ENCODE measurements around the gene CAPN2. TPM values are rescaled to one million over a fixed set of nuclear protein-coding genes. Genes with fewer than 3 reads are reported as not detected.

CAPN2 gene
- total RNA-seq, 4 donors from 2014 or later, result 143 to 276 (median 202) TPM

- no peak overlapping the region for H3K4me3 ChIP-seq
- no peaks in the 10 kb centered on the region for H3K27me3 ChIP-seq
- no peaks in the 10 kb centered on the region for H3K9me3 ChIP-seq
- DNase-seq, result no peak
- TF ChIP-seq POLR2A (IDR thresholded peaks at IDR 0.05), result no peak
- TF ChIP-seq, protein P1, sequence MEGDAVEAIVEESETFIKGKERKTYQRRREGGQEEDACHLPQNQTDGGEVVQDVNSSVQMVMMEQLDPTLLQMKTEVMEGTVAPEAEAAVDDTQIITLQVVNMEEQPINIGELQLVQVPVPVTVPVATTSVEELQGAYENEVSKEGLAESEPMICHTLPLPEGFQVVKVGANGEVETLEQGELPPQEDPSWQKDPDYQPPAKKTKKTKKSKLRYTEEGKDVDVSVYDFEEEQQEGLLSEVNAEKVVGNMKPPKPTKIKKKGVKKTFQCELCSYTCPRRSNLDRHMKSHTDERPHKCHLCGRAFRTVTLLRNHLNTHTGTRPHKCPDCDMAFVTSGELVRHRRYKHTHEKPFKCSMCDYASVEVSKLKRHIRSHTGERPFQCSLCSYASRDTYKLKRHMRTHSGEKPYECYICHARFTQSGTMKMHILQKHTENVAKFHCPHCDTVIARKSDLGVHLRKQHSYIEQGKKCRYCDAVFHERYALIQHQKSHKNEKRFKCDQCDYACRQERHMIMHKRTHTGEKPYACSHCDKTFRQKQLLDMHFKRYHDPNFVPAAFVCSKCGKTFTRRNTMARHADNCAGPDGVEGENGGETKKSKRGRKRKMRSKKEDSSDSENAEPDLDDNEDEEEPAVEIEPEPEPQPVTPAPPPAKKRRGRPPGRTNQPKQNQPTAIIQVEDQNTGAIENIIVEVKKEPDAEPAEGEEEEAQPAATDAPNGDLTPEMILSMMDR (IDR thresholded peaks at IDR 0.05), result no peak
- H3K36me3 ChIP-seq, result peaks cover 0 to 87% (median 0%) of the 10 kb centered on the region in 3 donors
- H3K4me1 ChIP-seq, result peaks cover 0 to 5% (median 0%) of the 10 kb centered on the region in 4 donors
- no peak overlapping the region for H3K27ac ChIP-seq
Measured at GRCh38 chr1:223776826-223777454, 64.6 kb downstream of the CAPN2 start.

- peaks cover 0 to 69% (median 0%) of the 10 kb centered on the region in 3 donors for H3K36me3 ChIP-seq
- H3K4me1 ChIP-seq, result no peaks in the 10 kb centered on the region
- H3K9me3 ChIP-seq, result no peaks in the 10 kb centered on the region
- H3K27me3 ChIP-seq, result no peaks in the 10 kb centered on the region
- DNase-seq, result no peak
- H3K27ac ChIP-seq, result no peak overlapping the region
- no peak overlapping the region for H3K4me3 ChIP-seq
- TF ChIP-seq, protein P1 (IDR thresholded peaks at IDR 0.05), result no peak
- TF ChIP-seq POLR2A (IDR thresholded peaks at IDR 0.05), result no peak
Measured at GRCh38 chr1:223780318-223780717, 68.0 kb downstream of the CAPN2 start.

- H3K36me3 ChIP-seq, result peaks cover 0 to 67% (median 0%) of the 10 kb centered on the region in 3 donors
- no peak overlapping the region for H3K27ac ChIP-seq
- no peak for TF ChIP-seq POLR2A (IDR thresholded peaks at IDR 0.05)
- TF ChIP-seq, protein P1 (IDR thresholded peaks at IDR 0.05), result no peak
- no peak for DNase-seq
- no peaks in the 10 kb centered on the region for H3K9me3 ChIP-seq
- no peak overlapping the region for H3K4me3 ChIP-seq
- H3K4me1 ChIP-seq, result no peaks in the 10 kb centered on the region
- no peaks in the 10 kb centered on the region for H3K27me3 ChIP-seq
Measured at GRCh38 chr1:223780949-223781348, 68.6 kb downstream of the CAPN2 start.

- H3K27me3 ChIP-seq, result no peaks in the 10 kb centered on the region
- TF ChIP-seq, protein P1 (IDR thresholded peaks at IDR 0.05), result no peak
- TF ChIP-seq POLR2A (IDR thresholded peaks at IDR 0.05), result no peak
- no peaks in the 10 kb centered on the region for H3K9me3 ChIP-seq
- peaks cover 0 to 58% (median 0%) of the 10 kb centered on the region in 3 donors for H3K36me3 ChIP-seq
- H3K27ac ChIP-seq, result no peak overlapping the region
- no peak for DNase-seq
- H3K4me1 ChIP-seq, result no peaks in the 10 kb centered on the region
- no peak overlapping the region for H3K4me3 ChIP-seq
Measured at GRCh38 chr1:223783676-223784075, 71.3 kb downstream of the CAPN2 start.

DNA sequence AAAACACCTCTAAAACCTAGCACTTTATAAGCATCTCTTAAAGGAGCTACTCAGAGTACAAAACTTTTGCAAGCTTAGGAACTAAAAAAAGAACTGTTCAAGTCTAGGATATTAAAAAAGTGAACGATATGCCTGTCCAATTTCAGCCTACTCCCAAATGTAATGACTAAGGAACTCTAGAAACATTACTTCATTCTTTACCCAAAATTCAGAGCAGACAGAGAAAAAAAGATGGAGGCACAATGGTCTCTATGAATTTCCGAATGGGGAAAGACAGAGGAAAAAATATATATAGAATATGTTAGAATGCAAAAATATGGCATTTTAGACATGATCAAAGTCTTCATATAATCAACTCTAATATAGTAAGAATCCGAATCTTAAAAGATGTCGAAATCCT, 72.2 kb downstream of the CAPN2 start:
- no peak for DNase-seq
- Histone ChIP-seq H3K27ac (no peak overlapping the region), H3K4me1 (no peaks in the 10 kb centered on the region), H3K27me3 (no peaks in the 10 kb centered on the region), H3K9me3 (no peaks in the 10 kb centered on the region), H3K4me3 (no peak overlapping the region), H3K36me3 (peaks cover 0 to 55% (median 0%) of the 10 kb centered on the region in 3 donors)
- TF ChIP-seq, protein P1 (IDR thresholded peaks at IDR 0.05), result no peak
- TF ChIP-seq POLR2A (IDR thresholded peaks at IDR 0.05), result no peak

All from Peyer's patch (tissue), 4 donors.